ENCODE data around the gene PTPRN2. TPM values are rescaled to one million over a fixed set of nuclear protein-coding genes. Genes with fewer than 3 reads are reported as not detected.

The PTPRN2 gene
- total and polyA plus RNA-seq, 2 donors (not counting 3 experiments of a cell fraction or from before 2014, with no cell fraction given) = 0.62 to 0.88 TPM

DNA sequence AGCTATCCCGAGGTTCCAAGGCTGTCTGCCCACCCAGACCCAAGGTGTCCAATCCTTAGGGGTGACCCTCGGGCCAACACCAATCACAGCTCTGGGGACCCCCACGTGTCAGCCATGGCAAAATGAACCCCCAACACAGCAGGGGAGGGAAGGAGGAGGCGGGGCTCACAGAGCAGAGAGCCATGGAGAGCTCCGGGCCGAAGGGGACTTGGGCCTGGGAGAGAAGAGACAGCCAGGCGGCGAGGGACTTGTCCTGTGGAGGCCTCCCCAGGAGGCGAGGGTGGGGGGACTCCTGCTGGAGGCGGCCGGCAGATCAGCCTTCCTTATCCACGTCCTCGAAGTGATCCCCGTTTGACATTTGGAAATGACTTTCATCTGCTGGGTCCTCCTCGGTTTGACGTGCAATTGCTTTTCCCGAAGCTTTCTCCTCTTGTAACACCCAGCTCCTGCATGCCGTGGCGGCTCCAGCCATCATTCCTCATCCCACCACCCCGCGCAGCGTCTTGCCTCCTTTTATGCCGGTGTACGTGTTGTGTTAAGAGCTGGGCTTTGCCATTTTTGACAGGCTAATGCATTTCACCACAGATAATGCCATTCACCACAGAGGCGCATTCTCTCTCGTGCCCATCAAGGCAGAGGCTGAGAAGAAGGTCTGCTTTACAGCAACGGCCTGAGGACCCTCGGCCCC lies 913.5 kb downstream of the PTPRN2 start:
- Histone ChIP-seq H4K20me1 (replicated peaks; ENCODE audit: control insufficient read depth, extremely low read depth, insufficient read depth, low read length) (no peaks in the 10 kb centered on the region), H3K9me1 (replicated peaks; ENCODE audit: control insufficient read depth, extremely low read depth, insufficient read depth, low read length) (no peaks in the 10 kb centered on the region), H2AFZ (ENCODE audit: low read depth, low read length) (no peak overlapping the region), H3K4me3 (replicated peaks in 1 of 3; ENCODE audit: insufficient read depth in 1 of 3, low read depth in 1 of 3, low read length in 3 of 3) (no peak overlapping the region), H3K4me1 (ENCODE audit: control insufficient read depth, extremely low read depth, insufficient read depth, low read length) (no peaks in the 10 kb centered on the region), H3K9me3 (replicated peaks; ENCODE audit: control insufficient read depth, insufficient read depth, low read length) (no peaks in the 10 kb centered on the region), H3K27ac (ENCODE audit: insufficient read depth, low read depth, low read length) (no peak overlapping the region), H3K9ac (replicated peaks; ENCODE audit: extremely low read depth, insufficient read depth, low read length) (no peak overlapping the region), H3K36me3 (ENCODE audit: control insufficient read depth in 2 of 2, extremely low read depth in 1 of 2, insufficient read depth in 2 of 2, low read length in 2 of 2) (no peaks in the 10 kb centered on the region), H3K27me3 (ENCODE audit: control insufficient read depth in 2 of 2, insufficient read depth in 2 of 2, low read length in 2 of 2) (no peaks in the 10 kb centered on the region), H3K79me2 (ENCODE audit: control insufficient read depth, insufficient read depth, low read length) (no peaks in the 10 kb centered on the region), H3K4me2 (ENCODE audit: insufficient read depth, low read length) (no peak overlapping the region)
- CTCF ChIA-PET = no interaction called here
- FAIRE-seq (no peak), DNase-seq (ENCODE audit: low read depth, low spot score) (no peak)
- intact Hi-C loops (cut with micrococcal nuclease) (no loop called here), dilution Hi-C loops (cut with MboI; ENCODE audit: extremely low pct_ligation_motif_present, low sequenced_read_pairs) (no loop called here)
- POLR2A ChIA-PET = no interaction called here
- no TSS peak for BruUV-seq (replicated peaks)
- no peak for TF ChIP-seq GATA2 (IDR thresholded peaks at IDR 0.05; ENCODE audit: insufficient read depth, insufficient read length, low read depth, low read length)
- no peak for TF ChIP-seq EZH2 (IDR thresholded peaks at IDR 0.05; ENCODE audit: borderline replicate concordance, low read depth, low read length, severe bottlenecking)
- TF ChIP-seq JUN (IDR thresholded peaks at IDR 0.05; ENCODE audit: borderline replicate concordance, insufficient read depth, insufficient read length, low read depth) = no peak
- TF ChIP-seq POLR2AphosphoS5 (IDR thresholded peaks at IDR 0.05; ENCODE audit: insufficient read depth, low read depth, low read length) = no peak
- TF ChIP-seq, protein P1, sequence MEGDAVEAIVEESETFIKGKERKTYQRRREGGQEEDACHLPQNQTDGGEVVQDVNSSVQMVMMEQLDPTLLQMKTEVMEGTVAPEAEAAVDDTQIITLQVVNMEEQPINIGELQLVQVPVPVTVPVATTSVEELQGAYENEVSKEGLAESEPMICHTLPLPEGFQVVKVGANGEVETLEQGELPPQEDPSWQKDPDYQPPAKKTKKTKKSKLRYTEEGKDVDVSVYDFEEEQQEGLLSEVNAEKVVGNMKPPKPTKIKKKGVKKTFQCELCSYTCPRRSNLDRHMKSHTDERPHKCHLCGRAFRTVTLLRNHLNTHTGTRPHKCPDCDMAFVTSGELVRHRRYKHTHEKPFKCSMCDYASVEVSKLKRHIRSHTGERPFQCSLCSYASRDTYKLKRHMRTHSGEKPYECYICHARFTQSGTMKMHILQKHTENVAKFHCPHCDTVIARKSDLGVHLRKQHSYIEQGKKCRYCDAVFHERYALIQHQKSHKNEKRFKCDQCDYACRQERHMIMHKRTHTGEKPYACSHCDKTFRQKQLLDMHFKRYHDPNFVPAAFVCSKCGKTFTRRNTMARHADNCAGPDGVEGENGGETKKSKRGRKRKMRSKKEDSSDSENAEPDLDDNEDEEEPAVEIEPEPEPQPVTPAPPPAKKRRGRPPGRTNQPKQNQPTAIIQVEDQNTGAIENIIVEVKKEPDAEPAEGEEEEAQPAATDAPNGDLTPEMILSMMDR (IDR thresholded peaks at IDR 0.05; ENCODE audit: extremely low read depth in 1 of 2, insufficient read depth in 1 of 2, low read depth in 1 of 2, low read length in 2 of 2) = no peak
- no peak for TF ChIP-seq FOS (IDR thresholded peaks at IDR 0.05; ENCODE audit: borderline replicate concordance, insufficient read depth, low read length)

All from endothelial cell of umbilical vein (primary cell).